ENCODE results near the gene FBXL14.
A peak's percentile ranks its signal among the peaks of the same experiment; 100 is the strongest.

Gene FBXL14

DNA sequence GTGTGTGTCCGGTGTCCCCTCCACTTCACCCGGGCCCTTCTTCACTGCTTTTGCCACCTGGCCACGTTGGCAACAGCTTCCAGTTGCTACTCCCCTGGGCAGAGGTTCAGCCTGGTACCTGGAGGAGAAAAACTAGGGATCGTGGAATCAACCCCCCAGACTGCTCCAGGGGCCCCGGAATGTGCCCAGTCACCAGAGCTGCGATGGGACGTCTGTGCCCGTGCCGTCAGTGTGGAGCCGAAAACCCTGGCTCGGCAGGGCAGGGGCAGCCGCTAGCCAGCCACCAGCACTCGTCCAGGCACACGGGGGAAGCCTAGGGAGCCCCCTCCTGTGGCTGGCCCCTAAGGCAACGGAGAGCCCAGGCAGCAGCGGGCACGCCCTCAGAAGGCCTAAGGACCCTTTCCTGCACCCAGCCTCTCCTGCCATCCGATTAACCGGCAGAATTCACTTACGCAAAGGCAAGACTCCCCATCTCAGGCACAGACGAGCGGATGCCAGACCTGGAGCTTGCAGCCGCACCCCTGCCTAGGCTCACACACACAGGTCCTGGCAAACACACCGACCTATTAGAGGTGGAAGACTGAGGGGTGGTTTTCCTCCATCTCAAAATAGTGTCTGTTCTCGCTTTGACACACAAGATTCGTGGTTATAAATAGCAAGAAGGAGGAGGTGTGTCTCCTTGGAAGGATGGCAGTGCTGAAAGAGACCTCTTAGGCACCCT is 62.6 kb downstream of the FBXL14 start:
- DNase-seq (ENCODE audit: insufficient read length, low spot score) = peak; percentile 40
- peak; percentile 93 for FAIRE-seq

DNA sequence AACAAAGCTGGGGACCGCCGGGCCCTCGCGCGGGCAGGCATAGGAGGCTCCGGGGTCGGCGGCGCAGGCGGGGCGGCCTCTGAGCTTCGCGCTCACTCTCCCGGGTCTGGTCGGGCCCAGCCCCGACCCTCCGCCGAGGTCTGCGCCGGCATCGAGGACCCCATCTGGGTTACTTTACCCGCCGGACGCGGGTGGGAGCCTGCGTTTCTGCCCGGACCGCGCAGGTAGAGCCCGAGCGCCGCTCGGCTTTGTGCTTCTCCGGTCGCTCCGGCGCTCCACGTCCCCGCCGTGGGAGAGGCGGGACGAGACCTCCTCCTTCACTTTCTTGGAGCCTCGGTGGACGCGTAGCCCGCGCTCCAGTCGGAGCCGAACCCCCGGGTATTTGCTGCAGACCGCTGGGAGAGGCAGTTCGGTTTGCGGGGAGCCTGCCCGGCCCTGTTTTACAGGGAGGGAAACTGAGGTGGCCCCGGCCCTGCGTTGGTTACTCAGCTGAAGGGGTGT is 63.2 kb downstream of the FBXL14 start:
- TF ChIP-seq SPI1 (IDR thresholded peaks at IDR 0.05; ENCODE audit: low read depth, low read length) = no peak
- no peak for TF ChIP-seq POLR2AphosphoS5 (IDR thresholded peaks at IDR 0.05; ENCODE audit: low read depth, low read length)
- TF ChIP-seq PAX5 (IDR thresholded peaks at IDR 0.05; ENCODE audit: insufficient read depth, low read length, severe bottlenecking) = no peak
- no peak for TF ChIP-seq POLR2A (IDR thresholded peaks at IDR 0.05; ENCODE audit: low read depth, low read length)
- TF ChIP-seq TAF1 (IDR thresholded peaks at IDR 0.05; ENCODE audit: low read depth, low read length) = no peak
- no peak for TF ChIP-seq POU2F2 (IDR thresholded peaks at IDR 0.05; ENCODE audit: low read depth, low read length)
- peak; percentile 50 for DNase-seq (ENCODE audit: insufficient read length, low spot score)
- peak; percentile 38 for FAIRE-seq

More for the DNA sequence above, 62.6 kb downstream of the FBXL14 start:
- TF ChIP-seq POLR2A (IDR thresholded peaks at IDR 0.05; ENCODE audit: low read depth, low read length) (no peak), SPI1 (IDR thresholded peaks at IDR 0.05; ENCODE audit: low read depth, low read length) (no peak), PAX5 (IDR thresholded peaks at IDR 0.05; ENCODE audit: insufficient read depth, low read length, severe bottlenecking) (no peak), POU2F2 (IDR thresholded peaks at IDR 0.05; ENCODE audit: low read depth, low read length) (no peak), TAF1 (IDR thresholded peaks at IDR 0.05; ENCODE audit: low read depth, low read length) (no peak), POLR2AphosphoS5 (IDR thresholded peaks at IDR 0.05; ENCODE audit: low read depth, low read length) (no peak)

DNA sequence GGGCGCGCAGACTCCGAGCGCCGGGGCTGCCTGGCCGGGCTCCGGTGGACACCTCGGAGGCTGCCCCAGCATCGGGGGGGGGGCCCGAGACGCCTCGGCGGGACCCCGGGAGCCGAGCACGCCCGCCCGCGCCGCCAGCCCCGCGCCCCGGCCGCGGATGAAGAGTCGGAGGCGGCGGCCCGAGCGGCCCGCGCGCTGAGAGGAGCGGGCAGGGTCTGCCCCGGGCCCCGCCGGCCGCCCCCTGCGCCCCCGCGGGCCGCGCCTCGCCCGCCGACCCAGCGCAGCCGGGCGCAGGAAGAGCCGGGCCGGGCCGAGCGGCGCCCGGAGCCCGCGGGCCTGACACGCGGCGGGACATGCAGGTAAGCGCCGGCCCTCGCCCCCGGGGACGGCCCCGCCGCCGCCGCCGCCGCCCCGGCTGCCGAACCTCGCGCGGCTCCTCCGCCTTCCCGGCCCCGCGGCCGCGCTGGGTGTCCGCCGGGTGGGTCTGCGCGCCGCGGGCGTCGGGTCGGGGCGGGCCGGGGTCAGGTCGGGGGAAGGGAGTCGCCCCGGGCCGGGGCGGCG is 63.7 kb downstream of the FBXL14 start:
- DNase-seq (ENCODE audit: insufficient read length, low spot score) (peak; percentile 37), FAIRE-seq (no peak)
- TF ChIP-seq POLR2A (IDR thresholded peaks at IDR 0.05; ENCODE audit: low read depth, low read length) (no peak), TAF1 (IDR thresholded peaks at IDR 0.05; ENCODE audit: low read depth, low read length) (no peak), PAX5 (IDR thresholded peaks at IDR 0.05; ENCODE audit: insufficient read depth, low read length, severe bottlenecking) (no peak), POU2F2 (IDR thresholded peaks at IDR 0.05; ENCODE audit: low read depth, low read length) (no peak), POLR2AphosphoS5 (IDR thresholded peaks at IDR 0.05; ENCODE audit: low read depth, low read length) (no peak), SPI1 (IDR thresholded peaks at IDR 0.05; ENCODE audit: low read depth, low read length) (no peak)

DNA sequence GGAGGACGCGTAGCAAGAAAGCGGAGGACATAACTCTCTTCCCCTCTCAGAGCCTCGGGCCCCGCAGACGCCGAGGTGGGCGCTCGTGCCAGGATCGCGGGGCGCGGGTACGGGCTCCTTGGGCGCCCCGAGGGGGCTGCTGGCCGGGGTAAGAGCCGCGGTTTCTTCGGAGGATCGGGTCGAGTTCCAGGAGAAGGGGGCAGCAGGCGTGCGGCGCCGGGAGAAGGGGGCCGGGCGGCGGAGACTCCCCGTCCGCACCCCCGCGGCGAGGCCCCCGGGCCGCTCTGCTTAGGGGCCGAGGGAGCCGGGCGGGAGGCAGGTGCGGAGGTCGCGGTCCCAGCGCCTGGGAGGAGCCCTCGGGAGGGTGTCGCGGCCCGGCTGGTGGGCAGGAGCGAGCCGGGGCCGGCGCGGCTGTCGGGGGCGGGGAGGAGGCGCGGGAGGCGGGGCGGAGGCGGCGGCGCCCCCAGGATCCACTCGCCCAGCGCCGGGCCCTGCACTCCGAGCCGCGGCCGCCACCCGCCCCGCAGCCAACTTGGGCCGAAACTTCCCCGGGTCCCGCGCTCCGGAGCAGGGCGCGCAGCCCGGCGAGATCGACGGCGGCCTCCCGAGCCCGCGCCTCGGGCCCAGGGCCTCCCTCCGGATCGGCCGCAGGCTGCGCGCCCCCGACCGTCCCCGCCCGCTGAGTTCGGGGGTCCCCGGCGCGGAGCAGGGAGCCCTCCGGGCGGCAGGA is 64.4 kb downstream of the FBXL14 start:
- FAIRE-seq (peak; percentile 35), DNase-seq (ENCODE audit: insufficient read length, low spot score) (peak; percentile 43)
- TF ChIP-seq POU2F2 (IDR thresholded peaks at IDR 0.05; ENCODE audit: low read depth, low read length) (no peak), TAF1 (IDR thresholded peaks at IDR 0.05; ENCODE audit: low read depth, low read length) (no peak), PAX5 (IDR thresholded peaks at IDR 0.05; ENCODE audit: insufficient read depth, low read length, severe bottlenecking) (no peak)

DNA sequence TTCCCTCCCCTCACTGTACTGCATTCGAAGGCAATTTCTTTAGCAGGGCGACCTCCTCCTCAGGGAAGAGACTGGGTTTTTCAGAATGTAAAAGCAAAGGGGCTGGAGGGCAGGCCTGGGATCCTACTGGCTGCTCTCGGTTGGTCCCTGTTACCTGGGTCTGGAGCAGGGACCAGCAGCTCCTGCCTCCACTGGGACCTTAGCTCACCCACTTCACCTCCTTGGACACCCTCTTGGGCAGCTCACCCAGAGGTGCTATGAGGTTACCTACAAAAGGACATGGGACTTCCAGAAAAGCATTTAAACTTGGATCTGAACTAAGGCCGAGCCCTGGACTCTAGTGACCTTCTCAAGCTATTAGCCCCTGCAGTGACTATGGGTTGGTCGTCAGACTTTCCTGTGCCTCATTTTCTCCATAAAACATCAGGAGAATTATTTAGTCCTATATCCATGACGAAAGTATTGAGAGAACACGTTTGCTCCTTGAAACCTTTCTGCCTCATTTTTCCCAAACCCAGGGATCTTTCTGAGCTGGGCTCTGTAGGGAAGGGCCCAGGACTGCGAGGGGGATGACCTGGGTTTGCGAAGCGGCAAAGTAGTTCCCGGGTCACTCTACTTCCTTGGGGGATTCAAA is 65.0 kb downstream of the FBXL14 start:
- FAIRE-seq (no peak), DNase-seq (ENCODE audit: insufficient read length, low spot score) (no peak)
- TF ChIP-seq POLR2AphosphoS5 (IDR thresholded peaks at IDR 0.05; ENCODE audit: low read depth, low read length) (no peak), POU2F2 (IDR thresholded peaks at IDR 0.05; ENCODE audit: low read depth, low read length) (no peak), TAF1 (IDR thresholded peaks at IDR 0.05; ENCODE audit: low read depth, low read length) (no peak), PAX5 (IDR thresholded peaks at IDR 0.05; ENCODE audit: insufficient read depth, low read length, severe bottlenecking) (no peak), POLR2A (IDR thresholded peaks at IDR 0.05; ENCODE audit: low read depth, low read length) (no peak), SPI1 (IDR thresholded peaks at IDR 0.05; ENCODE audit: low read depth, low read length) (no peak)

DNA sequence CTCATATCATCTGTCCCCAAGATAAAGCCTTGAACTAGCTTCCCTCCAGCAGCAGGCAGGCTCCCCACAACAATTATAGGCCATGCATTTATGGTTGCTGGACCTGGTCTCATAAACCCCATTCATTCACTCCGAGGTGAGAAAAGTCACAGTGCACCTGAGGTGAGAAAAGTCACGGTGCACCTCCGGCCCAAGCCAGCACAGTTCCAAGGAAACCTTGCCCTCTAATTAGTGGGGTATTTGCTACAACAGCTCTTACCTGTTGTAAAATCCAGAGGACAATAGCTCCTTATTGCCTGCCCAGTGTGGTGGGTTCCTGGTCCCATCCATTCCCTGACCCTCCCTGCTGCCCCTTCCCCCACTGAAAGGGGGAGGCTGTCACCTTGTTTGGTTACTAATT is 65.6 kb downstream of the FBXL14 start:
- TF ChIP-seq POLR2A (IDR thresholded peaks at IDR 0.05; ENCODE audit: low read depth, low read length) (no peak), POU2F2 (IDR thresholded peaks at IDR 0.05; ENCODE audit: low read depth, low read length) (no peak), SPI1 (IDR thresholded peaks at IDR 0.05; ENCODE audit: low read depth, low read length) (no peak), TAF1 (IDR thresholded peaks at IDR 0.05; ENCODE audit: low read depth, low read length) (no peak), POLR2AphosphoS5 (IDR thresholded peaks at IDR 0.05; ENCODE audit: low read depth, low read length) (no peak), PAX5 (IDR thresholded peaks at IDR 0.05; ENCODE audit: insufficient read depth, low read length, severe bottlenecking) (no peak)
- no peak for DNase-seq (ENCODE audit: insufficient read length, low spot score)
- peak; percentile 75 for FAIRE-seq

DNA sequence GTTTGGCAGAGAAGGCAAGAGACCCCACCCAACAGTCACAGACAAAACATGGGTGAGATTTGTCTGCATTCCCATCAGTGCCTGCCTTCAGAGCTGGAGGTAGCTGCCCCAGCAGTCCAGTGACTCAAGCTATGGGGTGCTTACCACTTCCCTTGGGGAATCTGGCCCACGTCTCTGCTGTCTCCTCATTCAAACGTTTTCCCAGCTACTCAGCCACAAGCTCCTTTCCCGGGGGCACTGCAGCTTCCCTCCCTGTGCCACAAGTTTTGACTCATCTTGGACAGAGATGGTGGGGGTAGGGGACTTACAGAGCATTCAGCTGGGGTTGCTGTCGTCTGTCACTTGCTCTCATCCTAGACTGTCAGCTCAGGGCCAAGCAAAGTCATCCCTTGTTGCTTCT is 66.6 kb downstream of the FBXL14 start:
- peak; percentile 50 for FAIRE-seq
- DNase-seq (ENCODE audit: insufficient read length, low spot score) = no peak
- no peak for TF ChIP-seq POLR2A (IDR thresholded peaks at IDR 0.05; ENCODE audit: low read depth, low read length)
- TF ChIP-seq POLR2AphosphoS5 (IDR thresholded peaks at IDR 0.05; ENCODE audit: low read depth, low read length) = no peak
- no peak for TF ChIP-seq PAX5 (IDR thresholded peaks at IDR 0.05; ENCODE audit: insufficient read depth, low read length, severe bottlenecking)
- no peak for TF ChIP-seq TAF1 (IDR thresholded peaks at IDR 0.05; ENCODE audit: low read depth, low read length)
- no peak for TF ChIP-seq POU2F2 (IDR thresholded peaks at IDR 0.05; ENCODE audit: low read depth, low read length)
- no peak for TF ChIP-seq SPI1 (IDR thresholded peaks at IDR 0.05; ENCODE audit: low read depth, low read length)

DNA sequence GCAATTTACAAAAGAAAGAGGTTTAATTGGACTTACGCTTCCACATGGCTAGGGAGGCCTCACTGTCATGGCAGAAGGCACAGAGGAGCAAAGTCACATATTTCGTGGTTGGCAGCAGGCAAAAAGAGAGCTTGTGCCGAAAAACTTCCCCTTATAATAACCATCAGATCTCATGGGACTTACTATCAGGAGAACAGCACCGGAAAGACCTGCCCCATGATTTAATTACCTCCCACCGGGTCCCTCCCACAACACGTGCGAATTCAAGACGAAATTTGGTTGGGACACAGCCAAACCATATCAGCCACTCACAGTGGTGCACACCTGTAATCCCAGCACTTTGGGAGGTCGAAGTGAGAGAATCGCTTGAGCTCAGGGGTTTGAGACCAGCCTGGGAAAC is 68.5 kb downstream of the FBXL14 start:
- TF ChIP-seq TAF1 (IDR thresholded peaks at IDR 0.05; ENCODE audit: low read depth, low read length) = no peak
- TF ChIP-seq POLR2AphosphoS5 (IDR thresholded peaks at IDR 0.05; ENCODE audit: low read depth, low read length) = no peak
- no peak for TF ChIP-seq POLR2A (IDR thresholded peaks at IDR 0.05; ENCODE audit: low read depth, low read length)
- TF ChIP-seq SPI1 (IDR thresholded peaks at IDR 0.05; ENCODE audit: low read depth, low read length) = no peak
- TF ChIP-seq PAX5 (IDR thresholded peaks at IDR 0.05; ENCODE audit: insufficient read depth, low read length, severe bottlenecking) = no peak
- no peak for TF ChIP-seq POU2F2 (IDR thresholded peaks at IDR 0.05; ENCODE audit: low read depth, low read length)
- FAIRE-seq (no peak), DNase-seq (ENCODE audit: insufficient read length, low spot score) (no peak)

Measured in GM12891 (cell line).